ENCODE measurements around the gene TSPAN4.

TSPAN4 gene

GRCh38 chr11:867856-868358 lies 25.3 kb downstream of the TSPAN4 start:
- ATAC-seq (no peak), DNase-seq (ENCODE audit: low spot score in 2 of 2) (no peak)
- no peaks in the 10 kb centered on the region for H3K4me1 Mint-ChIP-seq
- H3K4me3 Mint-ChIP-seq, result no peak overlapping the region
- no peak overlapping the region for H3K27ac Mint-ChIP-seq
- no peaks in the 10 kb centered on the region for H3K9me3 Mint-ChIP-seq
- peaks cover 10% of the 10 kb centered on the region for H3K36me3 Mint-ChIP-seq

GRCh38 chr11:868394-868793 lies 25.7 kb downstream of the TSPAN4 start:
- peak overlapping the region; percentile 23 for H3K27ac Mint-ChIP-seq
- H3K4me1 Mint-ChIP-seq, result no peaks in the 10 kb centered on the region
- no peak for ATAC-seq
- H3K9me3 Mint-ChIP-seq, result no peaks in the 10 kb centered on the region
- no peak overlapping the region for H3K4me3 Mint-ChIP-seq
- peaks cover 7% of the 10 kb centered on the region for H3K36me3 Mint-ChIP-seq
- no peak for DNase-seq (ENCODE audit: low spot score in 2 of 2)

- peak overlapping the region; percentile 23 for H3K27ac Mint-ChIP-seq
- ATAC-seq (no peak), DNase-seq (ENCODE audit: low spot score in 2 of 2) (no peak)
- no peaks in the 10 kb centered on the region for H3K9me3 Mint-ChIP-seq
- no peak overlapping the region for H3K4me3 Mint-ChIP-seq
- no peaks in the 10 kb centered on the region for H3K4me1 Mint-ChIP-seq
- peaks cover 6% of the 10 kb centered on the region for H3K36me3 Mint-ChIP-seq
These were observed 26.1 kb downstream of the TSPAN4 start for GRCh38 chr11:868802-869201.

- Mint-ChIP-seq H3K4me1 (no peaks in the 10 kb centered on the region), H3K9me3 (no peaks in the 10 kb centered on the region), H3K27ac (no peak overlapping the region), H3K36me3 (peaks cover 6% of the 10 kb centered on the region), H3K4me3 (no peak overlapping the region)
- ATAC-seq, result no peak
- DNase-seq (ENCODE audit: low spot score in 2 of 2), result no peak
These were observed 26.9 kb downstream of the TSPAN4 start for GRCh38 chr11:869399-870126.

GRCh38 chr11:870127-870413 lies 27.4 kb downstream of the TSPAN4 start:
- Mint-ChIP-seq H3K4me1 (no peaks in the 10 kb centered on the region), H3K27ac (no peak overlapping the region), H3K36me3 (peaks cover 6% of the 10 kb centered on the region), H3K9me3 (no peaks in the 10 kb centered on the region), H3K4me3 (no peak overlapping the region)
- ATAC-seq (no peak), DNase-seq (ENCODE audit: low spot score in 2 of 2) (no peak)

- peaks cover 6% of the 10 kb centered on the region for H3K36me3 Mint-ChIP-seq
- no peaks in the 10 kb centered on the region for H3K4me1 Mint-ChIP-seq
- H3K9me3 Mint-ChIP-seq, result no peaks in the 10 kb centered on the region
- DNase-seq (ENCODE audit: low spot score in 2 of 2) (no peak), ATAC-seq (no peak)
- no peak overlapping the region for H3K27ac Mint-ChIP-seq
- H3K4me3 Mint-ChIP-seq, result no peak overlapping the region
These were observed 27.8 kb downstream of the TSPAN4 start for GRCh38 chr11:870418-870817.

GRCh38 chr11:871472-871871 lies 28.8 kb downstream of the TSPAN4 start:
- no peak overlapping the region for H3K27ac Mint-ChIP-seq
- ATAC-seq, result no peak
- H3K4me3 Mint-ChIP-seq, result no peak overlapping the region
- no peak for DNase-seq (ENCODE audit: low spot score in 2 of 2)
- H3K9me3 Mint-ChIP-seq, result no peaks in the 10 kb centered on the region
- H3K4me1 Mint-ChIP-seq, result no peaks in the 10 kb centered on the region
- peaks cover 6% of the 10 kb centered on the region for H3K36me3 Mint-ChIP-seq

- Mint-ChIP-seq H3K4me3 (no peak overlapping the region), H3K27ac (peak overlapping the region; percentile 43), H3K9me3 (no peaks in the 10 kb centered on the region), H3K4me1 (no peaks in the 10 kb centered on the region), H3K36me3 (peaks cover 10% of the 10 kb centered on the region)
- DNase-seq (ENCODE audit: low spot score in 2 of 2) (no peak), ATAC-seq (no peak)
These were observed 30.1 kb downstream of the TSPAN4 start for GRCh38 chr11:872799-873198.

GRCh38 chr11:873706-874105 lies 31.1 kb downstream of the TSPAN4 start:
- Mint-ChIP-seq H3K9me3 (no peaks in the 10 kb centered on the region), H3K27ac (peak overlapping the region; percentile 43), H3K4me1 (no peaks in the 10 kb centered on the region), H3K4me3 (no peak overlapping the region), H3K36me3 (peaks cover 19% of the 10 kb centered on the region)
- DNase-seq (ENCODE audit: low spot score in 2 of 2) (no peak), ATAC-seq (no peak)

GRCh38 chr11:875203-875602 lies 32.6 kb downstream of the TSPAN4 start:
- DNase-seq (ENCODE audit: low spot score in 2 of 2), result no peak
- H3K4me3 Mint-ChIP-seq, result no peak overlapping the region
- H3K9me3 Mint-ChIP-seq, result no peaks in the 10 kb centered on the region
- H3K27ac Mint-ChIP-seq, result no peak overlapping the region
- no peak for ATAC-seq
- peaks cover 23% of the 10 kb centered on the region for H3K36me3 Mint-ChIP-seq
- H3K4me1 Mint-ChIP-seq, result no peaks in the 10 kb centered on the region

GRCh38 chr11:875769-876301 lies 33.2 kb downstream of the TSPAN4 start:
- H3K4me3 Mint-ChIP-seq, result no peak overlapping the region
- H3K27ac Mint-ChIP-seq, result no peak overlapping the region
- no peaks in the 10 kb centered on the region for H3K4me1 Mint-ChIP-seq
- H3K9me3 Mint-ChIP-seq, result no peaks in the 10 kb centered on the region
- peaks cover 23% of the 10 kb centered on the region for H3K36me3 Mint-ChIP-seq
- ATAC-seq (no peak), DNase-seq (ENCODE audit: low spot score in 2 of 2) (no peak)

GRCh38 chr11:876545-876944 lies 33.9 kb downstream of the TSPAN4 start:
- no peak for ATAC-seq
- H3K27ac Mint-ChIP-seq, result no peak overlapping the region
- no peak overlapping the region for H3K4me3 Mint-ChIP-seq
- no peaks in the 10 kb centered on the region for H3K4me1 Mint-ChIP-seq
- peaks cover 25% of the 10 kb centered on the region for H3K36me3 Mint-ChIP-seq
- H3K9me3 Mint-ChIP-seq, result no peaks in the 10 kb centered on the region
- DNase-seq (ENCODE audit: low spot score in 2 of 2), result no peak

- ATAC-seq (peak; percentile 47), DNase-seq (ENCODE audit: low spot score in 2 of 2) (no peak)
- peaks cover 35% of the 10 kb centered on the region for H3K36me3 Mint-ChIP-seq
- H3K27ac Mint-ChIP-seq, result no peak overlapping the region
- no peaks in the 10 kb centered on the region for H3K9me3 Mint-ChIP-seq
- no peak overlapping the region for H3K4me3 Mint-ChIP-seq
- H3K4me1 Mint-ChIP-seq, result no peaks in the 10 kb centered on the region
These were observed 34.9 kb downstream of the TSPAN4 start for GRCh38 chr11:877565-877964.

GRCh38 chr11:880447-880846 lies 37.8 kb downstream of the TSPAN4 start:
- no peak for ATAC-seq
- Mint-ChIP-seq H3K4me3 (no peak overlapping the region), H3K27ac (peak overlapping the region; percentile 39), H3K9me3 (no peaks in the 10 kb centered on the region), H3K4me1 (no peaks in the 10 kb centered on the region), H3K36me3 (peaks cover 38% of the 10 kb centered on the region)
- DNase-seq (ENCODE audit: low spot score in 2 of 2), result no peak

GRCh38 chr11:882596-882995 lies 39.9 kb downstream of the TSPAN4 start:
- Mint-ChIP-seq H3K4me1 (no peaks in the 10 kb centered on the region), H3K9me3 (no peaks in the 10 kb centered on the region), H3K4me3 (no peak overlapping the region), H3K36me3 (peaks cover 36% of the 10 kb centered on the region), H3K27ac (no peak overlapping the region)
- ATAC-seq (no peak), DNase-seq (ENCODE audit: low spot score in 2 of 2) (no peak)

- peaks cover 27% of the 10 kb centered on the region for H3K36me3 Mint-ChIP-seq
- no peak for ATAC-seq
These were observed 40.9 kb downstream of the TSPAN4 start for GRCh38 chr11:883527-883926.

More at GRCh38 chr11:883527-883926, 40.9 kb downstream of the TSPAN4 start:
- no peak overlapping the region for H3K27ac Mint-ChIP-seq
- no peak for DNase-seq (ENCODE audit: low spot score in 2 of 2)
- H3K9me3 Mint-ChIP-seq, result no peaks in the 10 kb centered on the region
- H3K4me3 Mint-ChIP-seq, result no peak overlapping the region
- H3K4me1 Mint-ChIP-seq, result no peaks in the 10 kb centered on the region

Measured in stimulated activated effector memory CD8-positive, alpha-beta T cell treated with anti-CD3 and anti-CD28 coated beads, Interleukin-12 subunit alpha, Interleukin-12 subunit beta, amount 100 ng/mL, for 72 hours (primary cell).